ENCODE results near the gene IL4R.
"Not testable (repeated sequence)": the region's sequence is repeated elsewhere in the genome, so short reads cannot be mapped to it uniquely, and the experiment has no call there.

Gene IL4R

DNA sequence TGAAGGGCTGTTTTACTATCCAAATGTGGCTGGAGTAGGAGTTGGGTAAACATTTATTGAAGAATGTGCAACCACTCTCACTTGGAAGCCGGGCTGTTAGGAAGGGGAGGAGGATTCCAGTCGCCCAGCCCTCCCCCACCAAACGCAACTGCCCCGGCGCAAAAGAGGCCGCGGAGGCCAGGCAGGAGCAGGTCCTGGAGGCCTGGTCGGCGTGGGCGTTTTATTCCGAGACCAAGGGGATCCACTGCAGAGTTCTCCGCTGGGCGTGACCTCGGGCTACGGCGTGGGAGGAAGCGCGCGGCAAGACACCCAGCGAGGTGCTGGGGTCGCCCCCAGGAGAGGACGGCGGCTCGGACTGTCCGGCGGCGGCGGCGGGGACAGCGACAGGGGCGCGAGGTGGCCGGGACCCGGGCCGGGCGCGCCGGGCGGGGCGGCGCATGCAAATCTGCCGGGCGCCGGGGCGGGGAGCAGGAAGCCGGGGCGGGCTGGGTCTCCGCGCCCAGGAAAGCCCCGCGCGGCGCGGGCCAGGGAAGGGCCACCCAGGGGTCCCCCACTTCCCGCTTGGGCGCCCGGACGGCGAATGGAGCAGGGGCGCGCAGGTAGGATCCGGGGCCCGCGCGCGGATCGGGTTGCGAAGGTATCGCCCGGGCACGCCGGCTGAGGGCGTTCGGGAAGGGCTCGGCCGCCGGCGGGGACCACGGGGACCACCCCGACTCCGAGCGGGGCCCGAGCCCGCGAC is at the start of gene IL4R:
Gene IL4R (plus strand): TSS at position 553 of the 739 bp plus-strand sequence. CDS start 26,230 bp downstream, outside the sequence.
- peak; percentile 62 for DNase-seq

DNA sequence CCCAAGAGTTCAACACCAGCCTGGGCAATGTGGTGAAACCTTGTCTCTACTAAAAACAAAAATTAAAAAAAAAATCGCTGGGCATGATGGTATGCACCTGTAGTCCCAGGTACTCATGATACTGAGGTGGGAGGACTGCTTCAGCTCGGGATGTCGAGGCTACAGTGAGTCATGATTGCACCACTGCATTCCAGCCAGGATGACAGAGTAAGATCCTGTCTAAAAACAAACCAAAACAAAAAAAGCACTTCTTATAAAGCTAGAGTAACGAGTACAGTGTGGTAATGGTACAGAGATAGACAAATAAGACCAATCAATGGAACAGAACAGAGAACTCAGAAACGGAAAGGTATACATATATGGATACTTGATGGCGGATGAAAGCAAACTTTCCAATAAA is 49.6 kb upstream of the IL4R start:
- no peak for DNase-seq

DNA sequence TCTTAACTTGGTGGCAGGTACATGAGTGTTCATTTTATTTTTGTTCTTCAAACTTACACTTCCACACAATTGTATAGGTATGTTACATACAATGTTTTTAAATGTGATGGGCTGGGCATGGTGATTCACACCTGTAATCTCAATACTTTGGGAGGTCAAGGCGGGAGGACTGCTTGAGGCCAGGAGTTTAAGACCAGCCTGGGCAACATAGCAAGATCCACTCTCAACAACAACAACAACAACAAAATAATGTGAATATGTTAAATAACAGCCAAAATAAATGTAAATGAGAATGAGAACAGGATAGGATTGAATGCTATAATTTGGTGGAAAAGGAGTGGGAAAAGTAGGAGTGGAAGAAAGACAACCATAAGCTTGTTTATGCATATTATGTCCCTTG is 47.8 kb upstream of the IL4R start:
- no peak for DNase-seq

DNA sequence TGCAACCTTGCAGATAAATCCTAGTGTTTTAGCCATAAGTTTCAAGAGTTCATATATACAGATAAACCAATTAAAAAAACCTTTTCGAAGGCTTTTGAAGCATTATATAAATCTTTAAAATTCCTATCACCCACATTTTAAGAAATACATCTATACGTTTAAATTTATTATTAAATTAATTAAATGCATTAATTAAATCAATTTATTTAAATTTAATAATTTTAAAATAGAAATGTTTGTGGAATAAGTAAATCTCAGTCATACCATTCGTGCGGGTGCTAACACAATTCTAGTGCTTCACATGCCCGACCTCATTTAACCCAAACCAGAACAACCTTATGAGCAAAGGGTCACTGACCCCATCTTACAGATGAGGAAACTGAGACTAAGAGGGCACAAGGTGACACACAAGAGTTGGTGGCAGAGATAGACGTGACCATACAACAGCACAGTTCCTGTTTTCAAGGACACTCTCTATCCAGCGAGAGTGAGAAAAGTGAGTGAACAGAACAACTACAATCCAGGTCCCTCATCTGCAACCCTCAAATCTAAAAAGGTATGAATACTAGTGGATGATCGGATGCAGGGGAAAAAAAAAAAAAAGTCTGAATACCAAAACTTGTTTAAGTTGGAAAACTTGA is 46.6 kb upstream of the IL4R start:
- DNase-seq = no peak

DNA sequence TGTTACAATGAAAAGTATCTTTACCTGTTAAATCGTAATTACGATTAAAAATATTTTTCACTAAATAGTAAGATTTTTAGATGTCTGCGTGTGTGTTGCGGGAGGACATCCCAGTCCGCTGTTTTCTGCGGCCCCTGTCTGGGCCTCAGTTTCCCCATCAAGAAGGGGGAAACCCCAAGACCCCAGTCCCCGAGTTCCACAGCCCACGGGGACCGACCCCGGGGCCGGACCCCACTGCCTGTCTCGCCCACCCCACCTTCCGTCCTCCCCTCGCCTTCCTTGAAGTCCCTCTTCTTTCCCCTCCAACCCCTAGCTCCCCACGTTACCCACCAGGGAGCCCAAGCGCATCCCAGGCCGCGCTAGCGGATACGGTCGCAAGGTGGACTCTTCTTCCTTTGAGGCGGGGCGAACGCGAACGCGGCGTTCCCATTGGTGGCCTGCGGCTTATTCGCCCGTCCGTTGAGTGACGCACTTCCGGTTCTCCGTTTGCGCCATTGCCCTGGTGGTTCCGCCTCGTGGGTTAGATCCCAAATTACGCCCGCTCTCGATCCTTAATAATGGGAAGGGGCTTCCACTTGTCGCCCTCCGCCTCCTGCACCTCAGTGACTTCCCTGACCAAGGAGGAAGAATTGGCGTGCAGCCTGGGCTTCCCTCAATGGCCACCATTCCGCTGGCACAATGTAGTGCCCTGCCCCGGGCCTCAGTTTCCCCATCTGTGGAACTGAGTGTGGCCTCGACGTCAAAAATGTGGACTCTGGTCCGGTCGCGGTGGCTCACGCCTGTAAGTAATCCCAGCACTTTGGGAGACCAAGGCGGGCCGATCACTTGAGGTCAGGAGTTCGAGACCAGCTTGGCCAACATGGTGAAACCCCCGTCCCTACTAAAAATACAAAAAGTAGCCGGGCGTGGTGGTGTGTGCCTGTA is 45.1 kb upstream of the IL4R start, which contains the start of gene NSMCE1:
Gene NSMCE1 (minus strand): TSS at position 397 of the 924 bp plus-strand sequence. CDS start 11,202 bp downstream, outside the sequence.
- DNase-seq = peak; percentile 99

DNA sequence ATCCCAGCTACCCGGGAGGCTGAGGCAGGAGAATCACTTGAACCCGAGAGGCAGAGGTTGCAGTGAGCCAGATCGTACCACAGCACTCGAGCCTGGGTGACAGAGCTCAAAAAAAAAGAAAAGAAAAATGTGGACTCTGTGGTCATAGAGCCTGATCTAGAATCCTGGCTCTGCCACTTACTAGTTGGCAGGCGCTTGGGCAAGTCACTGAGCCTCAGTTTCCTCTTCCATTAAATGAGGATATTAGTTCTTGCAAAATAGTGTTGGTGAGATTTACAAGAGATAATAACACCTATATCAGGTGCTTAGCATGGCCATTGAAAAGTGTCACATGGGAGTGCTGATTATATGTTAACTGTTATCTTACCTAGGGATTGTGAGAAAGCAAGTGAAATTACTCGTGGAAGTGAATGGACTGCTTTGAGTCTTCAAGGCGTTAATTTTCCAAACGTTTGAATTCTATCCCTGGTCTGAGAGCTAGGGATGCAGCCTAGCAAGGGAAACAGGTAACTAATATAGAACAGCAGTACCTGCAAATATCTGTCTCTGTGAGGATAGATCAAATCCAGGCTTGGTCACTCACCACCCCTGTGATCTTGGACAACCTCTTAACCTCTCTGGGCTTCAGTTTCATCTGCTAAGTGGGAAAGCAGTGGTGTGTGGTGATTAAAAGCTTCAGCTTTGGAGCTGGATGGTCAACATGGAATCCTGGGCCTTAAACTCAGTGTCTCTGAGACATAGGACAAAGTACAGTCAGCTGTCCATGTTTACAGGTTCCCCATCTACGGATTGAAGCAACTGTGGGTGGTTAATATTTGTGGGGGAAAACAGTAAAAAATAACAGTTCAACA is 44.2 kb upstream of the IL4R start:
- DNase-seq = no peak

DNA sequence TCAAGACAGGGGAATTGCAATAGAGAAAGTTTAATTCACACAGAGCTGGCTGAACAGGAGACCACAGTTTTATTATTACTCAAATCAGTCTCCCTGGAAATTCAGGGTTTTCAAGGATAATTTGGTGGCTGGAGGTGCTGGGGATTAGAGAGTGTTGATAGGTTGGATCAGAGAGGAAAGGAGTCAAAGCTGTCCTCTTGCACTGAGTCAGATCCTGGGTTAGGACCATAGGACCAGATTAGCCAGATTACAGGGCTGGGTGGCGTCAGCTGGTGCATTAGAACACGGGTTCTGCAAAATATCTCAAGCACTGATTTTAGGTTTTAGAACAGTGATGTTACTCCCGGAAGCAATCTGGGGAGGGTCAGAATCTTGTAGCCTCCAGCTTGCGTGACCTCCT is 43.4 kb upstream of the IL4R start:
- DNase-seq = peak; percentile 53

DNA sequence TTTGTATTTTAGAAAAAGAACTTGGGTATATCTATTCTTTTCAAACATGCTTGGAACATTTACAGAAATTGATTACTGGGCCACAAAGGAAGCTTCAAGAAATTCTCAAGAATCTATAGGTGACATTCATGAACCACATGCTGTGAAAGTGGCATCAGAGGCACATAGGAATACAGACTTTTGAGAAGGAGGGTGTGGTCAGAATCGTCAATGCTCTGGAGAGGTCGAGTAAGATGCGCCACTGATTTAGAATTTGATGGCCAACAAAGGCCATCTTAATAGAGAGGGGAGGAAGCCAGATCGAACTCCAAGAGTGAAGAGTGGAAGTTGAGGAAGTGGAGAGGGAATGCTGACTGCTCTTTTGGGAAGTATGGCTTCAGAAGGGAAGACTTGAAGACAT is 41.7 kb upstream of the IL4R start:
- DNase-seq = no peak

DNA sequence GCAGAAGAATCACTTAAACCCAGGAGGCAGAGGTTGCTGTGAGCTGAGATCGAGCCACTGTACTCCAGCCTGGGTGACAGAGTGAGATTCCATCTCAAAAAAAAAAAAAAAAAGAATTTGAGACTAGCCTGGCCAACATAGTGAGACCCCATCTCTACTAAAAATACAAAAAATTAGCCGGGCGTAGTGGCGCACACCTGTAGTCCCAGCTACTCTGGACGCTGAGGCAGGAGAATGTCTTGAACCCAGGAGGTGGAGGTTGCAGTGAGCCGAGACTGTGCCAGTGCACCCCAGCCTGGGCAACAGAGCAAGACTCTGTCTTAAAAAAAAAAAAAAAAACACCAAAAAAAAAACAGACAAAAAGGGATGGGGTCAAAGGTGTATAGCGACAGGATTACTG is 41.1 kb upstream of the IL4R start:
- DNase-seq = not testable (repeated sequence)

DNA sequence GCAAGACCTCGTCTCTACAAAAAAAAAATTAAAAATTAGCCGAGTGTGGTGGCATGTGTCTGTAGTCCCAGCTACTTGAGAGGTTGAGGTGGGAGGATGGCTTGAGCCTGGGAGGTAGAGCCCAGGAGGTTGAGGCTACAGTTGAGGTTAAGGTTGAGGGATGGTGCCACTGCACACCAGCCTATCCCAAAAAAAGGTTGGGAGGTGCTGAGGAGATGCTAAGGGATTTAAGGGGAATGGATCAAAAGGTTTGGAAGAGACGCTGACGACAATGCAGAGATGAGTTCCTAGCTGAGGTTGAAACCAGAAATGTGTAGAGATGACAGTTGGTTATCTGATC is 40.5 kb upstream of the IL4R start:
- DNase-seq = no peak

DNA sequence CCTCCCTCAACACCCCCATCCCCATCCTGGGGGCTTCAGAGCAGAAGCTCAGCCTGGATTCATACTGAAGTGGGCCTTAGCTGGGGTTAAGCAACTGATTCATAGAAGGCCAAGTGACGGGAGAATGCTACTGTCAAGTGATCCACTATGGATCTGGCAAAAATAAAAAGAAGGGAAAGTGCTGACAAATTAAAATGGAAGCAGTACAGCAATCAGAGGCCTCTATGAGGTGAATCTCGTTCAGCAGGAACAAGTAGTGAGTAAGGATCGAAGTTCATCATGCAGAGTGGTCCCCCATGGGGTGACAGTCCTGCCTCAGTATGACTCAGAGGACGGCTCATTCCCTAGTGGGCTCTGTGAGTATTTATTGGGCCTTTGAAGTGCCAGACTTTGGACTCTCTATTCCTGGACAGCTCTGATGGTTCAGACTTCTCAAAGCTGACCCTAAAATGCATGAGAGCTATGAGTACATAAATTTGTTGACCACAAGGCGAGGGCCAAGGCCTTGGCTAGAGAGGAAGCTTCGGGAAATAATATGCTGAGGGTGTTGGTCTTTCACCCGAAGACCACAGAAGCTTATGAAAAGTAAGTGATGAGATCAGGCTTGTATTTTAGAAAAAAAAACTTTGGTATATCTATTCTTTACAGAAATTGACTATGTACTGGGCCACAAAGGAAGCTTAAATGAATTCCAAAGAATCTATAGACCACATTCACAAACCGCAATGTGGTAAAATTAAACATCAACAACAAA is 39.9 kb upstream of the IL4R start:
- peak; percentile 55 for DNase-seq

DNA sequence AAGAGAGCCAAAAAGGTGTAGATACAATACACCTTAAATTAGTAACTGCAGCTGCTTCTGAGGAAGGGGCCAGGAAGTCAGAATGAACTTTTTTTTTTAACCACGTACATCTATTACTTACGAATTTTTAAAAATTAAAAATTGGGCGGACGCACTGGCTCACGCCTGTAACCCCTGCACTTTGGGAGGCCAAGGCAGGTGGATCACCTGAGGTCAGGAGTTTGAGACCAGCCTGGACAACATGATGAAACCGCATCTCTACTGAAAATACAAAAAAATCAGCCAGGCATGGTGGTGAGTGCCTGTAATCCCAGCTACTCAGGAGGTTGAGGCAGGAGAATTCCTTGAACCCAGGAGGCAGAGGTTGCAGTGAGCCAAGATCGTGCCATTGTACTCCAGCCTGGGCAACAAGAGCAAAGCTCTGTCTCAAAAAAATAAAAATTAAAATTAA is 39.3 kb upstream of the IL4R start:
- DNase-seq = not testable (repeated sequence)

DNA sequence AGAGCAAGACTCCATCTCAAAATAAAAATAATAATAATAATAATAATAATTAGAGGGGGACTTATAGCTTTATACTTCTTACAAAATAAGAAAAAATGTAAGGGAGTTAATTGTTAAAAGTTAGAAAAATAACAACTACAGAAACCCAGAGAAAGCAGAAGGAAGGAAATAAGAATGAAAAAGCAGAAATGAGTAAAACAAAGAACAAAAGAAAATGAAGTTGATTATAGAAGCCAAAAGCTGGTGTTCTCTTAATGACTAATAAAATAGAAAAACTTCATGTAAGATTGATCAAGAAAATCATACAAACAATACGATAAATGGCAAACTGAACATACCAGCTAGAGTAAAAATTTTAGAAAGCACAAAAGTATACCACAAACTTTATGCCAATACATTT is 38.4 kb upstream of the IL4R start:
- DNase-seq = no peak

DNA sequence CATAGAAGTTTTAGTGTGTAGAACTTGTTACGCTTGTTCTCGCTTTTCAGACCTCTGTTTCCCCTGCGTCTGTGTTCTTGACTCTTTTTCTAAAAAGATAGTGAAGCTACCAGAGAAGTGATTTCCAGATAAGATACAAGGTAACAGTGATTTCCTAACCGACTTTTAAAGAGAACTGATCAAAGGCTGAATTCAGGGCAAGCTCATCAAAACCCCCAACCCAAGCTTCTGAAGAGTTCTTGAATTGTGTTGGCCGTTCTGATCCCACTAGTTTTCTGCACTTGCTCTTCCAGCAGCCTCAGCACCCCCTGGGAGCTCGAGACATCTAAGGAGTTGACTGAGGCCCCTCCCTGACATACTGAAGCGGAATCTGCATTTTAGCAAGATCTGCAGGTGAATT is 32.5 kb upstream of the IL4R start:
- no peak for DNase-seq

DNA sequence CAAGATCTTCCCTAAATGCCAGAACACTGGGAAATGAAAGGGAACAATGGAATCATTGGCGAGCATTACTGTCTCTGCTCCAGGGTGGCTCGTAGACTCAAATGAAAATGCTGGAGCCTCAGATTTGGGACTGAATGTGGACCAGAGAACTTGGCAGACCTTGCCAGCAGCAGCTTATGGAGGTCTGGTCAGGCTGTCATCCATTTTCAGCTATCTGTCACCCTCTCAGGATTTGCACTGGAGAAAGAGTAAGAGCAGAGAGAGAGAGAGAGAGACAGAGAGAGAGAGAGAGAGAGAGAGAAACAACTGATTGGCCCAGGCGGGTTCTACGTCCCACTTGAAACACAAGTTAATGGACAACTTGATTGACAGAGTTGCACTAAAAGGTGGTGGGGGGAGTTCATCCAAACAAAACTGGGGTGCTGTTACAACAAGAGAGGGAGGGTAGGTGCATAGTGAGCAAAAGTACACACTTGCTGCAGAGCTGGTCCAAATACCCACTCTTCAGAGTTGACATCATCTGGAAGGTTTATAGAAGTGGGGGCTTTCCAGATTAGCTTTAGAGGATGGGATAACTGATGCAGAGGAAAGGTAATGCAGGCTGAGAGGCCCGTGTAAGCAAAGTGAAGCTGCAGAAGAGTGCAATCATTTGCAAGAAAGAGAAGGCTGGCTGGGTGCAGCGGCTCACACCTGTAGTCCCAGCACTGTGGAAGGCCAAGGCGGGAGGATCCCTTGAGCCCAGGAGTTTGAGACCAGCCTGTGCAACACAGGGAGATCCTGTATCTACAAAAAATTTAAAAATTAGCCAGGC is 28.7 kb upstream of the IL4R start:
- DNase-seq = peak; percentile 13

DNA sequence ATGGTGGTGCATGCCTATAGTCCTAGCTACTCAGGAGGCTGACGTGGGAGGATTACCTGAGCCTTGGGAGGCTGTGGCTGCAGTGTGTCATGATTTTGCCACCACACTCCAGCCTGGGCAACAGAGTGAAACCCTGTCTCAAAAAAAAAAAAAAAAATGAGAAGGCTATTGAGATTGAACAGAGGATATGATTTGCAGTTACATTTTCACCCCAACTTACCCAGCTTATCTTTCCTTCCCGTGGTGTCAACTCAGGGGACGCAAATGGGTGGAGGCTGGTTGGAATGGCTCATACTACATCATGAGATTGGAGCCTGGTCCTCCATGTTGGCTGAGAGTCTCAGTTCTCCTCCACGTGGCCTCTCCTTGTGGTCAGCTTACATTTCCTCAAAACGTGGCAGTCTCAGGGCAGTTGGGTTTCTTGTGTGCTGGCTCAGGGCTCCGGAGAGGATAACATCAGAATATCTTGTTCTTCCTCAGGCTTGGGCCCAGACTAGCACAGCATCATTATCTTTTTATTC is 28.0 kb upstream of the IL4R start:
- DNase-seq = no peak

DNA sequence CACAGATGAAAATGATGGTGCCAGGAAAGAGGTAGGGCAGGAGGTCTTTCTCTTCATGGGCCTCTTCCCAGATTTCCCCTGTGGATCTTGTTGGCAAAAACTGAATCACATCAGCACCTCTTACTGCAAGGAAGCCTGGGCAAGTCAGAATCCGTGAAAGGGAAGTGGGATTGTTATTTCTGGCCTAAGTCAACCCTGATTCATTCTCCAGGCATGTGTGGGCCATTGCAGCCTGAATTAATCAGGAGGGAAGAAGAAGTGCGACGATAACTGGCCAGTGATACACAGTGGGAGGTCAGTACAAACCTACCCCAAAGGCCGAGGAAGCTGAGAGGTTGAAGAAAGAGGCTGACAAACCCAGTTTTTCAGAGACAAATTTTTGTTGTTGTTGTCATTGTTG is 27.3 kb upstream of the IL4R start:
- DNase-seq = no peak

DNA sequence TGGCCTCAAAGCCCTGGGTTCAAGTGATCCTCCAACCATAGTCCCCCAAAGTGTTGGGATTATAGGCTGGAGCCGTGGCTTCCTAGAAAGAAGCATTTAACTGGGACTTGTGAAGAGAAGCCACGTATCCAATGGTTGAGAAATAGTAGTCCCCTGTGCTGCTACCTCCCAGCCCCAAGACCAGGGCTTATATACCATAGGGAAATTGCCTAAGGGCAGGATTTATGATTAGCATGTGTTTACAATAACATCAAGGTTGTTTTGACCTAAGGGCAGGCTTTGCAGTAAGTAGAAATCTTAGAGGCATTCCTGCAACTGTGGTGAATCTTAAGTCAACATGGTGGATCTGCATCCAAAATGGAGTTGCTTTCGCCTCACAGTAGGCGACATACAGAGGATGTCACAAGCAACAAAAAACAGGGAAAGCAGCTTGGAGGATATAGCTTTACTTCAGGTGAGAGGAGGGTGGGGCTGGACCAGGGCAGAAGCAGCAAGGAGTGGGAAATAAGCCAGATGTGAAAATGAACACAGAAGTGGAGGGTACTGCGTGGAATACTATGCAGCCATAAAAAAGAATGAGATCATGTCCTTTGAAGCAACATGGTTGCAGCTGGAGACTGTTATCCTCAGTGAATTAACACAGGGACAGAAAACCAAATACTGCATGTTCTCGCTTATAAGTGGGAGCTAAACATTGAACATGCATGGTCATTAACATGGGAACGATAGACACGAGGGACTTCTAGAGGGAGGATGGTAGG is 26.5 kb upstream of the IL4R start:
- no peak for DNase-seq

DNA sequence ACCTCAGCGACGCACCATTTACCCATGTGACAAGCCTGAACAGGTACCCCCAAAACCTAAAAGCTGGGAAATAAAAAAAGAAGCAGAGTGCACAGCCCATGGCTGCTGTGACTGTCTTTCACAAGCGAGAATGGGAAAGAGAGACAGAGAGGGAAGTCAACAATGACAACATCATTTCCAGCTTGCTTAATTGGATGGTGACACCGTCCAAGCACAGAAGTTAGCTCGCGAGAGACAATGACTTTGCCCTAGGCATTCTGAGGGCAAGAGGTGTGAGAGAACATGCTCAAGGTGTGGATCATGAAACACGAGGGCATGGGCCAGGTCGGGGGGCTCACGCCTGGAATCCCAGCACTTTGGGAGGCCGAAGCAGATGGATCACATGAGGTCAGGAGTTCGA is 25.9 kb upstream of the IL4R start:
- no peak for DNase-seq

DNA sequence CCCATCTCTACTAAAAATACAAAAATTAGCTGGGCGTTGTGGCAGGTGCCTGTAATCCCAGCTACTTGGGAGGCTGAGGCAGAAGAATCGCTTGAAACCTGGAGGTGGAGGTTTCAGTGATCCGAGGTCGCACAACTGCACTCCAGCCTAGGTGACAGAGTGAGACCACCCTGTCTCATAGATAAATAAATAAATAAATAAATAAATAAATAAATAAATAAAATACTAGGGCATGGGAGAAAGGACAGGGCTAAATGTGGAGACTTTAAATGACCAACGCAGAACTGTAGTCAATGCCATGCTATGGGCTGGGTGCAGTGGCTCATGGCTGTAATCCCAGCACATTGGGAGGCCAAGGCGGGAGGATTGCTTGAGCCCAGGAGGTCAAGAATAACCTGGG is 25.5 kb upstream of the IL4R start:
- not testable (repeated sequence) for DNase-seq

Measured in activated CD4-positive, alpha-beta T cell treated with anti-CD3 and anti-CD28 coated beads, Interleukin-2, Interleukin-6, amounts not matched to agents 100 ng/mL and 50 ng/mL, durations not matched to agents 16 hours and 8 hours (primary cell).